Measurements from ENCODE around the gene MXRA5. TPM values are rescaled to one million over a fixed set of nuclear protein-coding genes. Genes with fewer than 3 reads are reported as not detected.
"Not testable (repeated sequence)": the region's sequence is repeated elsewhere in the genome, so short reads cannot be mapped to it uniquely, and the experiment has no call there.

The MXRA5 gene
- total RNA-seq, 4 donors from 2014 or later = 2.9 to 79.9 (median 4.4) TPM

DNA sequence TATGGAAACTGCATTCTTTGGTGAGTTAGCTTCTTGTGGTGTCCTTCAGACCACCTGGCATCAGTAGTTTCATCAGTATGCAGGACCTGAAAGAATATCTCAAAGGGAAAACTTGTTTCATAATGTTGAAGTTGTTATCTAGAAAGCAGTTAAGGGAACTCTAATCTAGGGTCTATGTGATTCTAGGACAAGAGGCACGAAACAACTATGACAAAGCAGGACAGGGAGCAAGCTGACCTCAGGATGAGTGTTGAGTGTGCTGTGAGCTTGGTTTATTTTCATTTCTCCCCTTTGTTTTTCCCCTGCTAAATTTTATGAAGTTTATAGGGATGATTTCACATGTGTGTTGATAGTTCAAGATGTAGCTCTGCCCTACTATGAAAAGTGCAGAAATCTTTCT lies 65.7 kb downstream of the MXRA5 start:
- Histone ChIP-seq H3K4me3 (no peak overlapping the region), H3K27ac (no peak overlapping the region), H3K27me3 (no peaks in the 10 kb centered on the region), H3K9me3 (peaks cover 0 to 5% of the 10 kb centered on the region in 2 donors), H3K36me3 (no peaks in the 10 kb centered on the region), H3K4me1 (no peaks in the 10 kb centered on the region)
- DNase-seq = no peak
- intact Hi-C loops (cut with DNase I; ENCODE audit: low total_unique reads) = no loop called here
- TF ChIP-seq CTCF (IDR thresholded peaks at IDR 0.05) (no peak), POLR2A (IDR thresholded peaks at IDR 0.05) (no peak)

DNA sequence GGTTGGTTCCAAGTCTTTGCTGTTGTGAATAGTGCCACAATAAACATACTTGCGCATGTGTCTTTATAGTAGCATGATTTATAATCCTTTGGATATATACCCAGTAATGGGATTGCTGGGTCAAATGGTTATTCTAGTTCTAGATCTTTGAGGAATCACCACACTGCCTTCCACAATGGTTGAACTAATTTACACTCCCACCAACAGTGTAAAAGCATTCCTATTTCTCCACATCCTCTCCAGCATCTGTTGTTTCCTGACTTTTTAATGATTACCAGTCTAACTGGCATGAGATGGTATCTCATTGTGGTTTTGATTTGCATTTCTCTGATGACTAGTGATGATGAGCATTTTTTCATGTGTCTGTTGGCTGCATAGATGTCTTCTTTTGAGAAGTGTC lies 72.8 kb downstream of the MXRA5 start:
- intact Hi-C loops (cut with DNase I; ENCODE audit: low total_unique reads); H3K36me3 ChIP-seq; DNase-seq; H3K4me1 ChIP-seq; H3K27me3 ChIP-seq; H3K27ac ChIP-seq; H3K9me3 ChIP-seq; H3K4me3 ChIP-seq: not testable (repeated sequence)

GRCh38 chrX:3271834-3272186 lies 74.6 kb downstream of the MXRA5 start:
- Histone ChIP-seq H3K27me3 (no peaks in the 10 kb centered on the region), H3K27ac (peak overlapping the region in 1 of 2 donors; percentile 18), H3K4me3 (no peak overlapping the region), H3K9me3 (no peaks in the 10 kb centered on the region), H3K4me1 (no peaks in the 10 kb centered on the region), H3K36me3 (no peaks in the 10 kb centered on the region)
- intact Hi-C loops (cut with DNase I; ENCODE audit: low total_unique reads) = no loop called here
- TF ChIP-seq CTCF (IDR thresholded peaks at IDR 0.05) = no peak
- TF ChIP-seq POLR2A (IDR thresholded peaks at IDR 0.05) = no peak
- no peak for DNase-seq

GRCh38 chrX:3271183-3271833 lies 75.1 kb downstream of the MXRA5 start:
- Histone ChIP-seq H3K27ac (peak overlapping the region in 1 of 2 donors; percentile 18), H3K4me1 (no peaks in the 10 kb centered on the region), H3K27me3 (no peaks in the 10 kb centered on the region), H3K36me3 (no peaks in the 10 kb centered on the region), H3K4me3 (no peak overlapping the region), H3K9me3 (no peaks in the 10 kb centered on the region)
- no peak for DNase-seq
- no peak for TF ChIP-seq POLR2A (IDR thresholded peaks at IDR 0.05)
- intact Hi-C loops (cut with DNase I; ENCODE audit: low total_unique reads) = no loop called here

GRCh38 chrX:3268829-3269228 lies 77.6 kb downstream of the MXRA5 start:
- intact Hi-C loops (cut with DNase I; ENCODE audit: low total_unique reads) = no loop called here
- Histone ChIP-seq H3K27me3 (no peaks in the 10 kb centered on the region), H3K27ac (peak overlapping the region in 1 of 2 donors; percentile 23), H3K4me1 (no peaks in the 10 kb centered on the region), H3K4me3 (no peak overlapping the region), H3K36me3 (no peaks in the 10 kb centered on the region), H3K9me3 (no peaks in the 10 kb centered on the region)
- DNase-seq = no peak
- TF ChIP-seq CTCF (IDR thresholded peaks at IDR 0.05) = no peak
- no peak for TF ChIP-seq POLR2A (IDR thresholded peaks at IDR 0.05)

- DNase-seq = no peak
- no peak for TF ChIP-seq CTCF (IDR thresholded peaks at IDR 0.05)
- TF ChIP-seq POLR2A (IDR thresholded peaks at IDR 0.05) = no peak
- no peaks in the 10 kb centered on the region for H3K4me1 ChIP-seq
- no peaks in the 10 kb centered on the region for H3K27me3 ChIP-seq
- intact Hi-C loops (cut with DNase I; ENCODE audit: low total_unique reads) = no loop called here
- H3K27ac ChIP-seq = peak overlapping the region in 1 of 2 donors; percentile 63
- H3K36me3 ChIP-seq = no peaks in the 10 kb centered on the region
- no peak overlapping the region for H3K4me3 ChIP-seq
- no peaks in the 10 kb centered on the region for H3K9me3 ChIP-seq
Observed at GRCh38 chrX:3263681-3264126, 82.7 kb downstream of the MXRA5 start.

All from uterus (tissue), 4 donors.